Brain microvascular endothelial cell (primary cell): ENCODE data around the gene SLC66A1.
"Not testable (repeated sequence)": the region's sequence is repeated elsewhere in the genome, so short reads cannot be mapped to it uniquely, and the experiment has no call there.

Experiments
- DNase-seq: peaks from one replicate; pipeline ENCODE4 v3.0.0-alpha.2; 2020
- H3K27ac ChIP-seq: fragments of 250-450 bp; sonication (Bioruptor Pico); 2 replicates; pipeline ENCODE4 v1.5.1; 2020; ENCODE audit warnings: mild to moderate bottlenecking, moderate library complexity
- H3K27me3 ChIP-seq: fragments of 250-450 bp; sonication (Bioruptor Pico); replicated peaks from 2 replicates; pipeline ENCODE4 v1.5.1; 2020; ENCODE audit warnings: mild to moderate bottlenecking
- H3K36me3 ChIP-seq: fragments of 250-450 bp; sonication (Bioruptor Pico); replicated peaks from 2 replicates; pipeline ENCODE4 v1.5.1; 2020; ENCODE audit warnings: mild to moderate bottlenecking
- H3K4me3 ChIP-seq: 2 replicates; pipeline ENCODE4 v1.5.1; 2011; ENCODE audit warnings: low read depth, mild to moderate bottlenecking, control low read depth, low read length, moderate library complexity
- CTCF ChIP-seq: IDR thresholded peaks from 2 replicates; pipeline ENCODE4 v1.5.1; 2011; ENCODE audit warnings: low read depth, mild to moderate bottlenecking, moderate library complexity, low read length, control low read depth, inconsistent platforms; ENCODE audit errors: missing control alignments
- in situ Hi-C: cut with HindIII; loops from 2 replicates; pipeline ENCODE4 v1.10.0; 2017; ENCODE audit warnings: low sequenced_read_pairs, low pct_ligation_motif_present

SLC66A1 gene

DNA sequence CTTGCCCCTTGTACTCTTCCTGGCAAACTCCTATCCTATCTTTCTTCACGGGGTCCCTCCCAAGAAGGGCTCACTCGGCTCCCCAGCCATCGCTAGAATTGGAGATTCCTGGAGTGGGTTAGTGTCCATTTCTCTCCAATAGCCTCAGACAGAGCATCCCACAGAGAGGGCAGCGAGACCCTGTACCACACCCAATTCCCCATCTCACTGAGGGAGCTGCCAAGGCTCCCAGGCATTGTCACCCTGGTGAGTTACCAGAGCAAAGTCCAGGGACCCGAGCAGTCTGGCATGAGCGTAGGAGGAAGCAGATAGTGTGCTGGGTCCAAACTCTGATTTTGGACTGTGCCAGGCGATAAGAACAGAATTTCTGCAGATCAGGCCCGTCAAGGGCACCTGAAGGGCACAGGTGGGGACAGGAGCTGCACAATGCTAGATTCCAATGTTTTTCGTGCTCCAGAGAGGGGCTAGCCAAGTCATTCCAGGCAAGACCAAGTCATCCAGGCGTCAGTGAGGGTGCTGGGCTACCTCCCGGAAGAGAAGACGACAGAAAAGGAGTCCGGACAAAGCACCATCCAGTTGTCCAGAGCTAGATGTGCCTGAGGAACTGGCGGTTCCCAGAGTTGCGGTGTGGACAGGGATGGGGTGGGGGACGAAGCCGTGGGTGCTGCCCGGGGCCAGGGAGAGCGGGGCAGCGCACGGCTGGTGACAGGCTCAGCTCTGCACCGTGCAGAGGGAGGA is 38.9 kb upstream of the SLC66A1 start:
- H3K36me3 ChIP-seq = no peaks in the 10 kb centered on the region
- TF ChIP-seq CTCF = no peak
- H3K27me3 ChIP-seq = peaks cover 2% of the 10 kb centered on the region
- no peak overlapping the region for H3K4me3 ChIP-seq
- no peak overlapping the region for H3K27ac ChIP-seq
- in situ Hi-C loops = no loop called here
- no peak for DNase-seq

DNA sequence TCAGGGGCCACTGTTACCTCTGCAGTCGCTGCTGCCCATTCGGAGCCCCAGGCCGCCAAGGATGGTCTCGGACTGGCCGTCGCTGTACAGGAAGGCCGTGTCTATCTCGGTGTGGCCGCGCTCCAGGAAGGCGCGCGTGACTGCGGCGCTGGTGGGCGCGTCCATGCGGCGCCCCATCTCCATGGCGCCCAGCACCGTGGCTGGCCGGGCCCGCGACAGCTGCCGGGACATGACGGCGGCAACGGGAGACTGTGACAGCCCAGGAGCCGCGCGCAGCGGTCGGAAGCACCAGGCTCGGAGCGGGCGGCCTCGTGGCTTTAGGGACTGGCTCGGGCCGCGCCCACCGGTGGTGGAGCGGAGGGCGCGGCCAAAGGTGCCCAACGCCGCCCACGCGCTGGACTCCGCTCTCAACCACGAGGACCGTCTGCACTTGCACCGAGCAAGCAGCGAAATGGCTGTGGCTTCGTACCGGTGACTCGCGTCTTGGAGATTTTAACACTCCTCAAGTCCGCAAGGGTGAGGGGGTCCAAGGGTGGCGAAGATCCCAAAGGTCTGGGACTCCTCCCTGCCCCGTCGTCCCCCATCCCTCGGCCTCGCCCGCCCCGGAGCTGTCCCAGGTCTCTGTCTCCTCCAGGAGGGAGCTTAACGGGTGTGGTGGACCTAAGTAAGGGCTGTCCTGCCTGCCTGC is 38.1 kb upstream of the SLC66A1 start:
- in situ Hi-C loops, DNase-seq, H3K4me3 ChIP-seq, H3K27ac ChIP-seq, H3K27me3 ChIP-seq, H3K36me3 ChIP-seq: not testable (repeated sequence)

GRCh38 chr1:19274636-19275035 is 37.5 kb upstream of the SLC66A1 start:
- Histone ChIP-seq H3K27ac (no peak overlapping the region), H3K4me3 (no peak overlapping the region), H3K36me3 (no peaks in the 10 kb centered on the region), H3K27me3 (peaks cover 2% of the 10 kb centered on the region)
- in situ Hi-C loops = no loop called here
- no peak for DNase-seq
- TF ChIP-seq CTCF = no peak

DNA sequence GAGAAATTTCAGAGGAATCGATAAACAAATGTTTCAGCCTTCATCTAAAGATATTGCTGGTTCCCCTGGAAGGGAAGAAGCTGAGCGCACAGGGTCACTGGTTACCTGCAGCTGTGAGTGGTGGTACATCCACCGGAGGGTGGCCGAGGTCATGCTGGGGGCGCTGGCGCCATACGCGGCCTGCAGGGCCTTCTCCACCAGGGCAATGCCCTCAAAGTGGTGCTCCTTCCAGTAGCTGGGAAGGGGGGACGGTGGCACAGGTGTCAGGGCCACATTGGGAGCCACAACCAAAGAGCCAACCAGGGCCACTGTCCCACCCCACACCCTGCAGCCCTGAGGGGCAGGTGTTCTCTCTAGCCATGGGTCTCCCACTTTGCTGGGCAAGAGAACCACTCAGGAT is 28.2 kb upstream of the SLC66A1 start:
- H3K4me3 ChIP-seq = no peak overlapping the region
- TF ChIP-seq CTCF = no peak
- DNase-seq = no peak
- in situ Hi-C loops = no loop called here
- H3K36me3 ChIP-seq = no peaks in the 10 kb centered on the region
- no peaks in the 10 kb centered on the region for H3K27me3 ChIP-seq
- H3K27ac ChIP-seq = no peak overlapping the region

DNA sequence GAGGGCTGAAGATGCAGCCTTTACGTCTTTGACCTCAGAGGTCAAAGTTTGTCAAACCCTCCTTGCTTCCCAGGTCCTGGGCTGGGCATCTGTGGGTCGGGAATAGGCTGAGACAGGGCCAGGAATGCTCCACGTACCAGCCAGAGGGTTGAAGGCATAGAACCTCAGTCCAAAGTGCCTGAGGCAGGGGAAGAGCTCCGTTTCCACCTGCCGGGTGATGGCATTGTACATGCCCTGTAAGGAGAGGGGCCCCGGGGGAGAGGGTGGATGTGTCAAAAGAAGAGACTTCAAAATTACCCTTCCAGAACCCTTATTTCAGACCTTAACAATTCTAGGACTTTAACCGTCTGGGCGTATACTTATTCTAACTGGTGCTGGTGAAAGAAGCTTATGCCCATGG is 27.2 kb upstream of the SLC66A1 start:
- in situ Hi-C loops = no loop called here
- DNase-seq = no peak
- TF ChIP-seq CTCF = no peak
- Histone ChIP-seq H3K27ac (no peak overlapping the region), H3K36me3 (no peaks in the 10 kb centered on the region), H3K27me3 (no peaks in the 10 kb centered on the region), H3K4me3 (no peak overlapping the region)

- DNase-seq, in situ Hi-C loops: not testable (repeated sequence)
Measured at GRCh38 chr1:19285366-19285765, 26.8 kb upstream of the SLC66A1 start.

DNA sequence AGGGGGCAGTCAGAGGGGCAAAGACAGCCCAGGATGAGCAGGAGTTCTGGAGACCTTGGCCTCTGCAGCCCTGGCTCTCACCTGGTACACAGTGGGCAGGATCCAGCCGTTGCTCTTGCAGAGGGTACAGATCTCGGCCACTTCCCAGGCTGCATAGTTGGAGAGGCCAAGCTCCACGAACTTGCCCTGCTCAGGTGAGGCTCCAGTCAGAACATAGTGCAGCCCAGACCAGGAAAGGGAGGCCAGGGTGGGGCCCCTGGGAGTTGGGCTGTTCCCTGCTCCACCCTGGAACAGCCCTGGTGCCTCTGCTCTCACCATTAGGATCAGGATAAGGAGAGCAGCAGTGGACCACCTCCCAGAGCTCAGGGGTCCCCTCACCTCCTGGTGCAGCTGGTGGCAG is 26.3 kb upstream of the SLC66A1 start:
- in situ Hi-C loops, H3K4me3 ChIP-seq: not testable (repeated sequence)

More at GRCh38 chr1:19285366-19285765, 26.8 kb upstream of the SLC66A1 start:
- H3K27me3 ChIP-seq, H3K27ac ChIP-seq, H3K4me3 ChIP-seq, H3K36me3 ChIP-seq: not testable (repeated sequence)

More for the DNA sequence above, 26.3 kb upstream of the SLC66A1 start:
- not testable (repeated sequence) for H3K27ac ChIP-seq, H3K36me3 ChIP-seq, H3K27me3 ChIP-seq, DNase-seq
